HepG2 (cell line): ENCODE measurements around the gene MAN2A1. TPM values are rescaled to one million over a fixed set of nuclear protein-coding genes. Genes with fewer than 3 reads are reported as not detected.

Experiments
- AGO1 ChIP-seq: fragments of 200-400 bp; formaldehyde crosslinking; IDR thresholded peaks from 2 replicates; pipeline ENCODE4 v1.6.1; 2017; ENCODE audit warnings: mild to moderate bottlenecking, low read depth, low read length, moderate library complexity; ENCODE audit not compliant: poor library complexity, severe bottlenecking
- CCDC6 ChIP-seq: sonication (generic); formaldehyde crosslinking; IDR thresholded peaks from 2 replicates; pipeline ENCODE4 v1.8.1; 2022; ENCODE audit warnings: mild to moderate bottlenecking, missing genetic modification reagents, moderate library complexity
- GLI4 ChIP-seq: sonication (generic); formaldehyde crosslinking; IDR thresholded peaks from 2 replicates; pipeline ENCODE4 v1.5.1; 2020; ENCODE audit warnings: missing genetic modification reagents, mild to moderate bottlenecking, moderate library complexity, borderline replicate concordance
- HDAC2 ChIP-seq: sonication (generic); formaldehyde crosslinking; IDR thresholded peaks from 2 replicates; pipeline ENCODE4 v1.4.0; 2020; ENCODE audit warnings: missing genetic modification reagents
- HNRNPLL ChIP-seq: fragments of 200-400 bp; formaldehyde crosslinking; IDR thresholded peaks from 2 replicates; pipeline ENCODE4 v1.6.1; 2017; ENCODE audit warnings: mild to moderate bottlenecking, low read depth, low read length; ENCODE audit not compliant: poor library complexity, severe bottlenecking
- KDM4B ChIP-seq: sonication (generic); formaldehyde crosslinking; IDR thresholded peaks from 2 replicates; pipeline ENCODE4 v1.4.0; 2020; ENCODE audit warnings: missing genetic modification reagents
- KDM6A ChIP-seq: IDR thresholded peaks from 2 replicates; pipeline ENCODE4 v1.6.1; 2016; ENCODE audit warnings: low read depth
- MZF1 ChIP-seq: sonication (generic); formaldehyde crosslinking; IDR thresholded peaks from 2 replicates; pipeline ENCODE4 v1.8.1; 2023; ENCODE audit warnings: mild to moderate bottlenecking, missing genetic modification reagents, borderline replicate concordance
- NFATC3 ChIP-seq: sonication (generic); formaldehyde crosslinking; IDR thresholded peaks from 2 replicates; pipeline ENCODE4 v1.5.1; 2020; ENCODE audit warnings: mild to moderate bottlenecking, missing genetic modification reagents
- SIX1 ChIP-seq: sonication (generic); formaldehyde crosslinking; IDR thresholded peaks from 2 replicates; pipeline ENCODE4 v1.4.0; 2020; ENCODE audit warnings: missing genetic modification reagents, borderline replicate concordance
- SMARCE1 ChIP-seq: fragments of 450-650 bp; IDR thresholded peaks from 2 replicates; pipeline ENCODE4 v1.6.1; 2017; ENCODE audit warnings: borderline replicate concordance
- SOX6 ChIP-seq, 2 experiments: fragments of 450-650 bp in 1 of 2; sonication (generic) in 1 of 2; formaldehyde crosslinking in 1 of 2; IDR thresholded peaks; 2 replicates each; pipeline versions ENCODE4 v1.4.0 to v1.6.1; 2017 to 2020; ENCODE audit warnings: antibody characterized with exemption in 1 of 2, mild to moderate bottlenecking in 1 of 2, missing genetic modification reagents in 1 of 2
- SSRP1 ChIP-seq: IDR thresholded peaks from 2 replicates; pipeline ENCODE4 v1.6.1; 2016; ENCODE audit warnings: control low read depth
- TFAP4 ChIP-seq: sonication (generic); IDR thresholded peaks from 2 replicates; pipeline ENCODE4 v1.6.1; 2016; ENCODE audit warnings: low read depth, borderline replicate concordance
- ZC3H4 ChIP-seq: sonication (generic); formaldehyde crosslinking; IDR thresholded peaks from 2 replicates; pipeline ENCODE4 v1.4.0; 2020; ENCODE audit warnings: missing genetic modification reagents, borderline replicate concordance
- ZNF318 ChIP-seq: sonication (generic); formaldehyde crosslinking; IDR thresholded peaks from 2 replicates; pipeline ENCODE4 v1.4.0; 2020; ENCODE audit warnings: mild to moderate bottlenecking, missing genetic modification reagents
- ZNF546 ChIP-seq: sonication (generic); formaldehyde crosslinking; conservative IDR thresholded peaks from 2 replicates; pipeline ENCODE4 v1.8.1; 2023; ENCODE audit warnings: mild to moderate bottlenecking, missing genetic modification reagents
- ZNF7 ChIP-seq: IDR thresholded peaks from 2 replicates; pipeline ENCODE4 v1.6.1; 2016; ENCODE audit warnings: missing biosample characterization, missing genetic modification reagents
- ZNF713 ChIP-seq: sonication (generic); formaldehyde crosslinking; IDR thresholded peaks from 2 replicates; pipeline ENCODE4 v1.4.0; 2020; ENCODE audit warnings: mild to moderate bottlenecking, missing genetic modification reagents
- ZNF766 ChIP-seq: sonication (generic); formaldehyde crosslinking; IDR thresholded peaks from 2 replicates; pipeline ENCODE4 v1.5.0; 2020; ENCODE audit warnings: missing genetic modification reagents, borderline replicate concordance
- ZNF780A ChIP-seq: sonication (generic); formaldehyde crosslinking; IDR thresholded peaks from 2 replicates; pipeline ENCODE4 v1.8.0; 2022; ENCODE audit warnings: mild to moderate bottlenecking, missing genetic modification reagents, moderate library complexity
- ZNF891 ChIP-seq: sonication (generic); formaldehyde crosslinking; IDR thresholded peaks from 2 replicates; pipeline ENCODE4 v1.5.0; 2020; ENCODE audit warnings: mild to moderate bottlenecking, missing genetic modification reagents
- polyA plus RNA-seq, 8 experiments: library from polyadenylated mRNA; depleted of rRNA in 3 of 8; stranded (reverse) in 7 of 8; unstranded in 1 of 8; fragments of >200 nt; fragmentation: Illumina TruSeq in 4 of 8; extraction: Trizol in 4 of 8; gene quantifications; 2 replicates each; pipeline versions ENCODE4 v1.2.1 to v1.2.3, GENCODE V29; 2011 to 2016; ENCODE audit warnings: low read depth in 4 of 8, missing spikeins in 1 of 8, mixed read lengths in 1 of 8; ENCODE audit not compliant: insufficient read depth in 1 of 8
- total RNA-seq, 5 experiments: library from RNA; depleted of rRNA; stranded (reverse); fragments of >200 nt; fragmentation: Illumina TruSeq; extraction: Trizol; gene quantifications; 2 replicates each; pipeline ENCODE4 v1.2.3, GENCODE V29; 2016; ENCODE audit warnings: low read depth in 1 of 5

MAN2A1 gene
- total and polyA plus RNA-seq, 2 of the 13 experiments (the other 11 are each of a cell fraction or from before 2014, with no cell fraction given): 56.2 to 80.5 TPM

GRCh38 chr5:109690242-109690974 lies 681 bp downstream of the MAN2A1 start (continued):
- TF ChIP-seq SSRP1 (CRISPR knock-in tag) (no peak), GLI4 (CRISPR knock-in tag) (no peak), ZNF766 (CRISPR knock-in tag) (no peak), ZNF318 (CRISPR knock-in tag) (no peak), MZF1 (CRISPR knock-in tag) (no peak), SMARCE1 (no peak), HNRNPLL (no peak), AGO1 (no peak), ZNF7 (no peak), ZNF546 (CRISPR knock-in tag) (no peak), KDM6A (CRISPR knock-in tag) (no peak), ZNF713 (CRISPR knock-in tag) (no peak), ZNF891 (CRISPR knock-in tag) (no peak), SIX1 (CRISPR knock-in tag) (no peak), ZNF780A (CRISPR knock-in tag) (no peak), SOX6 (IDR thresholded peaks at IDR 0.05) (no peak), SOX6 (CRISPR knock-in tag; IDR thresholded peaks at IDR 0.05) (no peak; the same call in 1 of the 2 replicates), HDAC2 (peak; percentile 4; the same call in 1 of the 2 replicates), CCDC6 (CRISPR knock-in tag) (no peak), NFATC3 (CRISPR knock-in tag) (no peak), KDM4B (CRISPR knock-in tag) (no peak), TFAP4 (no peak), ZC3H4 (CRISPR knock-in tag) (no peak)
